ENCODE data around the gene CIP2A. TPM values are rescaled to one million over a fixed set of nuclear protein-coding genes. Genes with fewer than 3 reads are reported as not detected.

CIP2A gene
- total and polyA plus RNA-seq, 2 experiments from 2014 or later: 10.5 to 13.9 TPM

DNA sequence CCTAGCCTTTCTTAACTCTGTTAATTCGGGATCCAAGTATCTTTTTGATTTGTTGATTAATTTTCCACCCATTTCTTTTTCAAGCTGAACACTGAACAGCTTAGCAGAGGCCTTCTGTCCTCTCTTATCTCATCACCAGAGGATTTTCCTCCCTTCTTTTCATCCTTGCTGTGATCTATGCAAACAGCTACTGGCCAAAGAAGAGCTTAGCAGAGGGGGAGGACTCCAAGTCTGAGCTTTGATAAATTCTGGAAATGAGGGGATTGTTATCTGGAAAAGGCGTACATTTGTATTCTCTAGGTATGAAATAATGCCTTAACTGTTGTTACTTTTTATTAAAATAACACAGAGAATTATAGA lies 13.7 kb upstream of the CIP2A start:
- H3F3A ChIP-seq (ENCODE audit: insufficient read depth): 0 out of 2 replicates have a peak, but pooled peaks cover 4% of the 10 kb centered on the region
- no peak overlapping the region for H2AFZ ChIP-seq
- no peaks in the 10 kb centered on the region for H4K20me1 ChIP-seq (ENCODE audit: insufficient read depth)
- H3K4me2 ChIP-seq (ENCODE audit: unreplicated experiment): no peak overlapping the region
- no peaks in the 10 kb centered on the region for H3K9me2 ChIP-seq (ENCODE audit: insufficient read depth)
- H3K4me3 ChIP-seq: no peak overlapping the region
- TF ChIP-seq EZH2phosphoT487 (IDR thresholded peaks at IDR 0.05; ENCODE audit: insufficient read depth, low read depth): no peak
- no peak for TF ChIP-seq EZH2 (IDR thresholded peaks at IDR 0.05; ENCODE audit: insufficient read depth, poor library complexity, severe bottlenecking)
- no peaks in the 10 kb centered on the region for H3K79me2 ChIP-seq (ENCODE audit: insufficient read depth)
- H3K9ac ChIP-seq: no peak overlapping the region
- H3K4me1 ChIP-seq (ENCODE audit: insufficient read depth): peaks cover 7% of the 10 kb centered on the region; the same call in 1 of the 2 replicates
- 95% methylated on average over 2 of the region's 2 CpGs for WGBS, 2 experiments (ENCODE audit: low coverage in 1 of 2, low lambda C conversion rate in 2 of 2, missing lambda C conversion rate in 2 of 2)
- no peaks in the 10 kb centered on the region for H3K9me3 ChIP-seq (ENCODE audit: low read depth)
- no peak overlapping the region for H3K27ac ChIP-seq
- no peak for DNase-seq
- H3K27me3 ChIP-seq (replicated peaks; ENCODE audit: insufficient read depth): no peaks in the 10 kb centered on the region
- in situ Hi-C loops (cut with MboI): no loop called here
- H3K36me3 ChIP-seq (ENCODE audit: low read depth): no peaks in the 10 kb centered on the region

DNA sequence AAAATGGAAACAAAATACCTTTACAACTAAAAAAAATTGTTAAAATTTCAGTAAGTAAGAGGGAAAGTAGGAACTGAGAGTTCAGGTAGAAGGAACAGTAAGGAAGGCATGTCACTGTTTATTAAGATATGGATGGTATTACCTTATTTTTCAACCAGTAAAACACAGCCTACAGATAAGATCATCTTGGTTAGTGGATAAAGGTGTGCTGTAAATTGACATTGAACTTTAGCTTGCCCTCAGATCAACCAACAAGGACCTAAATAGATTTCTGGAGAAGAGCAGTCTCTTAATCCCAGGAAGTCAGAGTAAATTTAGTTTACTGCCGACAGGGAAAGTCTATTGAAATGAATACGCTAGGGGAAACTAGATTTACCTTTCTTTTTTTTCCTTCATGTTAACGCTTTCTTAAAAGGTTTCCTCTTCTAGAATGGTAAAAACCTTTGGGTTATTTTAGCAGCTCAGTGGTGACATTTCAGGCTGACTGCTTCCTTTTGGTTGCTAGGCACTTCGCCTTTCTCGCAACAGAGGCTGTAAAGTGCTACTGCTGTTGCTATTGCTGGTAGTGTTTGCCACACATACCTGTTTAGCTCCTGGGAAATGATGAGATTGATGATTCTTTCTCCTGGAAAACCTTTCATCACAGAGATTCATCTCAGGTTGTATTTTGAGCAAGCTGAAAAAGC lies 13.2 kb upstream of the CIP2A start:
- no peak overlapping the region for H2AFZ ChIP-seq
- no peaks in the 10 kb centered on the region for H3K36me3 ChIP-seq (ENCODE audit: low read depth)
- no peak overlapping the region for H3K4me2 ChIP-seq (ENCODE audit: unreplicated experiment)
- no peaks in the 10 kb centered on the region for H3K79me2 ChIP-seq (ENCODE audit: insufficient read depth)
- TF ChIP-seq EZH2 (IDR thresholded peaks at IDR 0.05; ENCODE audit: insufficient read depth, poor library complexity, severe bottlenecking): no peak
- no peak for TF ChIP-seq EZH2phosphoT487 (IDR thresholded peaks at IDR 0.05; ENCODE audit: insufficient read depth, low read depth)
- no peaks in the 10 kb centered on the region for H3K9me3 ChIP-seq (ENCODE audit: low read depth)
- peaks cover 7% of the 10 kb centered on the region; the same call in 1 of the 2 replicates for H3K4me1 ChIP-seq (ENCODE audit: insufficient read depth)
- H3K9me2 ChIP-seq (ENCODE audit: insufficient read depth): no peaks in the 10 kb centered on the region
- no peaks in the 10 kb centered on the region for H3K27me3 ChIP-seq (replicated peaks; ENCODE audit: insufficient read depth)
- H3K4me3 ChIP-seq: no peak overlapping the region
- WGBS, 2 experiments (ENCODE audit: low coverage in 1 of 2, low lambda C conversion rate in 2 of 2, missing lambda C conversion rate in 2 of 2): 94 to 96% methylated on average over 5 of the region's 5 CpGs
- H4K20me1 ChIP-seq (ENCODE audit: insufficient read depth): no peaks in the 10 kb centered on the region
- in situ Hi-C loops (cut with MboI): no loop called here
- H3K27ac ChIP-seq: no peak overlapping the region
- no peak overlapping the region for H3K9ac ChIP-seq
- DNase-seq: no peak
- 0 out of 2 replicates have a peak, but pooled peaks cover 4% of the 10 kb centered on the region for H3F3A ChIP-seq (ENCODE audit: insufficient read depth)

DNA sequence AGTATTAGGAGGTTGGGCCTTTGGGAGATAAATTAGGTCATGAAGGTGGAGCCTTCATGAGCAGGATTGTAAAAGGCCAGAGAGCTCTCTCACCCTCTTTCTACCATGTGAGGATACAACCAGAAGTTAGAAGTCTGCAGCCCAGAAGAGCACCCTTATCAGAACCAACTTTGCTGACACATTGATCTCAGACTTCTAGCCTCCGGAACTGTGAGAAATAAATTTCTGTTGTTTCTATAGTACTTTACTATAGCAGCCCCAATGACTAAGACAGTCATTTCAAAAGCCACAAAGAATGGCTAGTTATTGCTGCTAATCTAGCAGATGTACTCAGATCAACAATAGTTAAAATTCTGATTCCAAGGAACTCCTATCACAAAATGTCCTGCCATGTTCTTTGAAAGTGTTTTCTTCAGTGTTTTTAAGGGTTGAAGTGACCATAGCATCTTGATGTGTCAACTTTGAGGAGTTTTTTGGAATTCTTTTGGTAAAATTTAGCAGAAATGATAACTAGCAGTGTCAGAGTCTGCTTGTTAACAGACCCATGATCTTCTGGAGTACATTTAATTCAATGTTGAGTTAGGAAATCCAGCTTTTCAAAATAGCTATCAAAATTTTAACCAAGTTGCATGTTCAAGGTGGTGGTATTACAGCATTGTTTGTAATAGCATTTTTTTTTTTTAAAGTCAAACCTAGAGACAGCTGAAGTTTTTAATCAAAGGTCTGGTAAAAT lies 10.6 kb upstream of the CIP2A start:
- Histone ChIP-seq H4K20me1 (ENCODE audit: insufficient read depth) (no peaks in the 10 kb centered on the region), H3K36me3 (ENCODE audit: low read depth) (no peaks in the 10 kb centered on the region), H3K9ac (no peak overlapping the region), H3K27ac (no peak overlapping the region), H3K4me3 (no peak overlapping the region), H3K9me3 (ENCODE audit: low read depth) (no peaks in the 10 kb centered on the region), H3K4me2 (ENCODE audit: unreplicated experiment) (no peak overlapping the region), H3K79me2 (ENCODE audit: insufficient read depth) (no peaks in the 10 kb centered on the region), H3K9me2 (ENCODE audit: insufficient read depth) (no peaks in the 10 kb centered on the region), H3K4me1 (ENCODE audit: insufficient read depth) (peaks cover 7% of the 10 kb centered on the region; the same call in 1 of the 2 replicates), H3K27me3 (replicated peaks; ENCODE audit: insufficient read depth) (no peaks in the 10 kb centered on the region), H2AFZ (no peak overlapping the region), H3F3A (ENCODE audit: insufficient read depth) (0 out of 2 replicates have a peak, but pooled peaks cover 4% of the 10 kb centered on the region)
- WGBS, 2 experiments (ENCODE audit: low coverage in 1 of 2, low lambda C conversion rate in 2 of 2, missing lambda C conversion rate in 2 of 2): 90 to 100% methylated on average over 1 of the region's 1 CpG
- TF ChIP-seq EZH2phosphoT487 (IDR thresholded peaks at IDR 0.05; ENCODE audit: insufficient read depth, low read depth): no peak
- no peak for TF ChIP-seq EZH2 (IDR thresholded peaks at IDR 0.05; ENCODE audit: insufficient read depth, poor library complexity, severe bottlenecking)
- no peak for DNase-seq
- in situ Hi-C loops (cut with MboI): no loop called here

DNA sequence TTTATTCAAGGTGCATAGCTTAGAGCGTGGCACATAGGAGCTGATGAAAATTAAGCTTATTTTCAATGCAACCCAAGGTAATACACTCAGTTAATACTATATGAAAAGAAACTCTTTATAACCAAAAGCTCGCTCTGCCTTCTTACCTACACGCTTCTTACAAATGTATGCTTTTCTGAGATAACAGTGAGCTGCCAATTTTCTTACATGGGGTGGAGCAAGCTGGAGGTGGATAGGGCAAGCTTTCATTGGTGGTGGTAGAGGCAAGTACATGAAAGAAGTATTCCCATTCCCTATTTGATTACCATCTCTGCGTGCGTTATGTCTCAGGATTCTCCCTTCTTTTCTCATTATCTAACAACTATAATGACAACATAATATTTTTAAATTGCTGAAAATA lies 9.1 kb upstream of the CIP2A start:
- Histone ChIP-seq H3K4me3 (no peak overlapping the region), H3K4me2 (ENCODE audit: unreplicated experiment) (no peak overlapping the region), H3K9me2 (ENCODE audit: insufficient read depth) (no peaks in the 10 kb centered on the region), H2AFZ (no peak overlapping the region), H3K27ac (no peak overlapping the region), H4K20me1 (ENCODE audit: insufficient read depth) (no peaks in the 10 kb centered on the region), H3F3A (ENCODE audit: insufficient read depth) (0 out of 2 replicates have a peak, but pooled peaks cover under 1% of the 10 kb centered on the region), H3K27me3 (replicated peaks; ENCODE audit: insufficient read depth) (no peaks in the 10 kb centered on the region), H3K36me3 (ENCODE audit: low read depth) (no peaks in the 10 kb centered on the region), H3K79me2 (ENCODE audit: insufficient read depth) (no peaks in the 10 kb centered on the region), H3K9ac (no peak overlapping the region), H3K4me1 (ENCODE audit: insufficient read depth) (peaks cover under 1% of the 10 kb centered on the region; the same call in 1 of the 2 replicates), H3K9me3 (ENCODE audit: low read depth) (no peaks in the 10 kb centered on the region)
- TF ChIP-seq EZH2phosphoT487 (IDR thresholded peaks at IDR 0.05; ENCODE audit: insufficient read depth, low read depth) (no peak), EZH2 (IDR thresholded peaks at IDR 0.05; ENCODE audit: insufficient read depth, poor library complexity, severe bottlenecking) (no peak)
- WGBS, 2 experiments (ENCODE audit: low coverage in 1 of 2, low lambda C conversion rate in 2 of 2, missing lambda C conversion rate in 2 of 2): 91 to 94% methylated on average over 5 of the region's 5 CpGs
- DNase-seq: no peak
- in situ Hi-C loops (cut with MboI): no loop called here
